GM12878 (cell line): Measurements from ENCODE around the gene DYSF. TPM values are rescaled to one million over a fixed set of nuclear protein-coding genes. Genes with fewer than 3 reads are reported as not detected.

Experiments used
- ATAC-seq: fragments of 200-7000 bp; cut with Tn5 transposase; 3 replicates; pipeline ENCODE4 v1.9.1; 2020; ENCODE audit warnings: mild to moderate bottlenecking, moderate library complexity
- BruUV-seq: library from RNA; stranded (reverse); fragments of 400-500 nt; replicated peaks from 2 replicates; lab custom pipeline; 2021; lab: Mats Ljungman, UMichigan
- CTCF ChIA-PET: fragments of 300-600 bp; sonication (Branson Sonifier 250); formaldehyde crosslinking; extraction: SDS; loops from one replicate; lab custom pipeline; 2021; ENCODE audit warnings: inconsistent platforms; lab: Yijun Ruan, JAX
- POLR2A ChIA-PET: fragments of 350-600 bp; formaldehyde crosslinking; extraction: SDS; loops from one replicate; lab custom pipeline; 2021; ENCODE audit warnings: inconsistent platforms; lab: Charles Lee
- RAD21 ChIA-PET: fragments of 300-600 bp; sonication (Branson Sonifier 250); formaldehyde crosslinking; loops from one replicate; lab custom pipeline; 2023; ENCODE audit warnings: antibody characterized with exemption; ENCODE audit not compliant: unreplicated experiment; lab: Charles Lee
- SMC1A ChIA-PET: fragments of 300-600 bp; sonication (Branson Sonifier 250); formaldehyde crosslinking; loops from one replicate; lab custom pipeline; 2023; ENCODE audit not compliant: unreplicated experiment, uncharacterized antibody; lab: Charles Lee
- DNase-seq: peaks from one replicate; pipeline ENCODE4 v3.0.0-alpha.2; 2011; ENCODE audit warnings: low read depth, low spot score
- FAIRE-seq: peaks from 3 replicates; lab custom pipeline; 2011; peaks lifted over from hg19 to GRCh38; lab: Jason Lieb, UNC
- H2AFZ ChIP-seq: 2 replicates; pipeline ENCODE4 v1.6.0; 2011; ENCODE audit warnings: low read depth, low read length, control low read depth; ENCODE audit not compliant: control insufficient read depth
- H3K27ac ChIP-seq: 2 replicates; pipeline ENCODE4 v1.5.1; 2011; ENCODE audit warnings: control low read depth; ENCODE audit not compliant: control insufficient read depth, insufficient read depth
- H3K27me3 ChIP-seq, 2 experiments: replicated peaks in 1 of 2; 2 replicates each; pipeline versions ENCODE4 v1.6.0 to v1.6.1; 2011; ENCODE audit warnings: low read length in 1 of 2; ENCODE audit not compliant: control insufficient read depth in 2 of 2, insufficient read depth in 2 of 2
- H3K36me3 ChIP-seq, 2 experiments: 2 replicates each; pipeline ENCODE4 v1.5.1; 2011; ENCODE audit warnings: low read length in 1 of 2; ENCODE audit not compliant: control insufficient read depth in 2 of 2, insufficient read depth in 2 of 2
- H3K4me1 ChIP-seq: 2 replicates; pipeline ENCODE4 v1.6.1; 2011; ENCODE audit warnings: mild to moderate bottlenecking, low read length, moderate library complexity, mixed read lengths; ENCODE audit not compliant: control insufficient read depth, insufficient read depth
- H3K4me2 ChIP-seq: 2 replicates; pipeline ENCODE4 v1.6.0; 2011; ENCODE audit warnings: control low read depth; ENCODE audit not compliant: control insufficient read depth, insufficient read depth
- H3K4me3 ChIP-seq: fragments of 200-600 bp; sonication (generic); 2 replicates; pipeline ENCODE4 v1.5.1; 2016
- H3K79me2 ChIP-seq: 2 replicates; pipeline ENCODE4 v1.6.0; 2011; ENCODE audit warnings: low read length; ENCODE audit not compliant: control insufficient read depth, insufficient read depth
- H3K9ac ChIP-seq: 2 replicates; pipeline ENCODE4 v1.8.0; 2011; ENCODE audit warnings: low read length, control low read depth, mixed read lengths; ENCODE audit not compliant: control insufficient read depth, insufficient read depth
- H3K9me3 ChIP-seq: replicated peaks from 3 replicates; pipeline ENCODE4 v1.5.1; 2011; ENCODE audit warnings: mild to moderate bottlenecking, low read length; ENCODE audit not compliant: control insufficient read depth, insufficient read depth
- H4K20me1 ChIP-seq: 2 replicates; pipeline ENCODE4 v1.6.0; 2011; ENCODE audit not compliant: control insufficient read depth, insufficient read depth
- BACH1 ChIP-seq: fragments of 450-650 bp; IDR thresholded peaks from 2 replicates; pipeline ENCODE4 v1.6.1; 2017; ENCODE audit warnings: mild to moderate bottlenecking, borderline replicate concordance
- BCL11A ChIP-seq: IDR thresholded peaks from 2 replicates; pipeline ENCODE4 v1.6.1; 2011; ENCODE audit warnings: low read depth, low read length
- E2F8 ChIP-seq: fragments of 450-650 bp; IDR thresholded peaks from 2 replicates; pipeline ENCODE4 v1.6.1; 2018; ENCODE audit warnings: mild to moderate bottlenecking, low read depth, moderate library complexity; ENCODE audit not compliant: partially characterized antibody
- HCFC1 ChIP-seq: fragments of 150-350 bp; IDR thresholded peaks from 2 replicates; pipeline ENCODE4 v1.6.1; 2014; ENCODE audit warnings: low read length
- NFYA ChIP-seq: IDR thresholded peaks from 2 replicates; pipeline ENCODE4 v1.6.1; 2011; ENCODE audit warnings: low read depth, mild to moderate bottlenecking, low read length, improper control_type of control experiment, borderline replicate concordance
- RAD21 ChIP-seq: IDR thresholded peaks from 2 replicates; pipeline ENCODE4 v1.6.1; 2011; ENCODE audit warnings: mild to moderate bottlenecking, low read depth, low read length, moderate library complexity; ENCODE audit not compliant: insufficient read depth
- TAF1 ChIP-seq: IDR thresholded peaks from 2 replicates; pipeline ENCODE4 v1.6.1; 2011; ENCODE audit warnings: mild to moderate bottlenecking, low read depth, low read length, borderline replicate concordance
- WGBS: methylation state at CpG from one replicate; pipeline ENCODE4 v1.1.6; 2016; ENCODE audit warnings: low lambda C conversion rate; ENCODE audit not compliant: insufficient replicate concordance, insufficient coverage; ENCODE audit errors: missing lambda C conversion rate; 5-methylcytosine and 5-hydroxymethylcytosine counted together
- in situ Hi-C: fragments of 300-500 bp; cut with MboI; formaldehyde crosslinking; loops from 9 replicates; pipeline ENCODE4 v1.14.3; 2018; ENCODE audit warnings: mixed read lengths
- intact Hi-C: fragments of 100-400 bp; cut with micrococcal nuclease; formaldehyde crosslinking; loops from one replicate; pipeline ENCODE4 v1.14.2; 2022; ENCODE audit not compliant: unreplicated experiment
- polyA plus RNA-seq, 11 experiments: library from polyadenylated mRNA; depleted of rRNA in 4 of 11; unstranded in 6 of 11; stranded (reverse) in 5 of 11; fragments of >200 nt; fragmentation: Nextera tagmentation in 4 of 11; fragmentation: Illumina TruSeq in 1 of 11; extraction: Ambion mirVana in 4 of 11; extraction: Trizol in 1 of 11; gene quantifications; 1 replicate in 1 of 11; 2 replicates in 10 of 11; pipeline versions ENCODE4 v1.2.1 to v1.2.3, GENCODE V29; 2011 to 2016; ENCODE audit warnings: inconsistent platforms in 2 of 11, missing spikeins in 2 of 11, low read depth in 1 of 11
- total RNA-seq, 4 experiments: library from RNA; depleted of rRNA in 3 of 4; stranded (reverse); fragments of >200 nt in 3 of 4; fragmentation: Illumina TruSeq in 1 of 4; extraction: Trizol in 1 of 4; gene quantifications; 2 replicates each; pipeline versions ENCODE4 v1.2.1 to v1.2.3, GENCODE V29; 2013 to 2021

DYSF gene
- total and polyA plus RNA-seq, 10 of the 15 experiments (the other 5 are each of a cell fraction or from before 2014, with no cell fraction given): under 0.01 to 0.15 (median 0.03) TPM; not detected in 7

- no peaks in the 10 kb centered on the region for H3K36me3 ChIP-seq
- no peak for TF ChIP-seq BACH1
- no peak for TF ChIP-seq RAD21
- BruUV-seq: no TSS peak
- no peaks in the 10 kb centered on the region for H3K9me3 ChIP-seq
- ChIA-PET SMC1A (no interaction called here), RAD21 (no interaction called here), POLR2A (no interaction called here), CTCF (no interaction called here)
- H3K4me3 ChIP-seq: no peak overlapping the region
- no peaks in the 10 kb centered on the region for H4K20me1 ChIP-seq
- intact Hi-C loops: no loop called here
- no peak for DNase-seq
- in situ Hi-C loops: no loop called here
- ATAC-seq: no peak
- FAIRE-seq: no peak
- H3K4me1 ChIP-seq: no peaks in the 10 kb centered on the region
- no peaks in the 10 kb centered on the region for H3K79me2 ChIP-seq
- no peak overlapping the region for H3K4me2 ChIP-seq
- no peak overlapping the region for H3K9ac ChIP-seq
- no peaks in the 10 kb centered on the region; a peak in 2 of 4 replicates for H3K27me3 ChIP-seq
- no peak overlapping the region for H3K27ac ChIP-seq
- no peak overlapping the region for H2AFZ ChIP-seq
- under 1% methylated on average over 6 of the region's 6 CpGs for WGBS
Measured at GRCh38 chr2:71671203-71671854, 218.0 kb downstream of the DYSF start.

DNA sequence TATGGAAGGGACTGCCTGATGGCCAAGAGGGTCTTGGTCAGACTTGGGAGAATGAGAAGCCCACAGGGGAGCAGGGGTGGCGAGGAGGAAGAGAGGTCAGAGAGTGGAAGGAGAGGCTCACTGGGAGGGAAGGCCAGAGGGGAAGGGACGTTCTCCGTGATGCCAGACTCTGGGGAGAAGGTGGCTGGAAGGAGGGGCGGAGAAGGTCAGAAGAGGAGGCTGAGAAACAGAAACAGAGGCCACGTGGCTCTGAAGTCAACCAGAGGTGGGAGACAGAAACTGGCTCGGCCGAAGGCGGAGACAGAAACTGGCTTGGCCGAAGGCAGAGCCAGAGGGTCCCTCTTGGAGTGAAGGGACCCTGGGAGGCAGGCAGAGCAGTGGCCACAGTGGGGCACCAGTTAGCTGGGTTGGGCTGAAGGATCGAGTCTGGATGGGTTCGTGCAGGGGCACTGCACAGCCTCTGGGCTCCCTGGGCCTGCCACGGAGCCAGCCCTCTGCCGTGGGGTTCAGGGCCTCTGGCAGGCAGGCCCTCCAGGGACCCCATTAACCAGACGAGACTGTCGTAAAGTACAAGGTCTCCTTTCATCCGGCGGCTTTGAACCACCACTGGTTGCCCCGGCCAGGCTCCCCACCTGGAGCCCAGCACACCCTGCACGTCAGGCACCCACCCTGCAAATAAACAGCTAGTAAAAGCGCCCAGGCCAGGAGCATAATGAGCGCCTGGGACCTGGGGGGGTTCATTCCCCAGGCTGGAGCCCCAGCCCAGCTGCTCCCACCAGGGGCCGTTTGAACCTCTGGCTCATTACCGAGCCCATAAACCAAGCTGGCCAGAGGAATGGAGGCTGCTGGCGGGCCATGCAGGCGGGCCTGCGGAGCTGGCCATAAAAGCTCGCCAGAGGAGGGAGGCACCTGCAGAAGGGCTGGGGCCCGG is 218.8 kb downstream of the DYSF start:
- RAD21 ChIA-PET: no interaction called here
- no peak overlapping the region for H2AFZ ChIP-seq
- BruUV-seq: no TSS peak
- TF ChIP-seq TAF1: no peak
- TF ChIP-seq BCL11A: no peak
- no peak for TF ChIP-seq HCFC1
- no peak for TF ChIP-seq E2F8
- TF ChIP-seq NFYA: no peak

More for the DNA sequence above, 218.8 kb downstream of the DYSF start:
- Histone ChIP-seq H3K79me2 (no peaks in the 10 kb centered on the region), H3K4me2 (no peak overlapping the region), H3K4me1 (no peaks in the 10 kb centered on the region), H3K27ac (no peak overlapping the region), H3K9me3 (no peaks in the 10 kb centered on the region), H3K27me3 (no peaks in the 10 kb centered on the region; a peak in 2 of 4 replicates), H4K20me1 (no peaks in the 10 kb centered on the region), H3K4me3 (no peak overlapping the region), H3K36me3 (no peaks in the 10 kb centered on the region), H3K9ac (no peak overlapping the region)
- ChIA-PET CTCF (no interaction called here), POLR2A (no interaction called here), SMC1A (no interaction called here)
- ATAC-seq: no peak
- FAIRE-seq: no peak
- no peak for DNase-seq
- intact Hi-C loops (no loop called here), in situ Hi-C loops (no loop called here)
- 26% methylated on average over 27 of the region's 28 CpGs for WGBS
